H4 (cell line): ENCODE data around the gene IGFL4. TPM values are rescaled to one million over a fixed set of nuclear protein-coding genes. Genes with fewer than 3 reads are reported as not detected.
A peak's percentile ranks its signal among the peaks of the same experiment; 100 is the strongest.

Source experiments
- DNase-seq: peaks from one replicate; pipeline ENCODE4 v3.0.0-alpha.2; 2015; ENCODE audit warnings: low spot score
- total RNA-seq: library from RNA; depleted of rRNA; stranded (reverse); fragments of >200 nt; shearing (Covaris generic); gene quantifications from 2 replicates; pipeline ENCODE4 v1.2.3, GENCODE V29; 2014

IGFL4 gene
- total RNA-seq, 1 experiment from 2014 or later = not detected

GRCh38 chr19:46020819-46021125 lies 20.0 kb downstream of the IGFL4 start:
- DNase-seq = no peak

- DNase-seq = no peak
These were observed 21.5 kb downstream of the IGFL4 start for GRCh38 chr19:46019270-46019669.

GRCh38 chr19:46018729-46019251 lies 22.0 kb downstream of the IGFL4 start:
- no peak for DNase-seq

- no peak for DNase-seq
These were observed 22.7 kb downstream of the IGFL4 start for GRCh38 chr19:46017874-46018675.

GRCh38 chr19:46017095-46017429 lies 23.7 kb downstream of the IGFL4 start:
- DNase-seq = no peak

- peak; percentile 39 for DNase-seq
These were observed 24.2 kb downstream of the IGFL4 start for GRCh38 chr19:46016426-46017094.

- no peak for DNase-seq
These were observed 24.9 kb downstream of the IGFL4 start for GRCh38 chr19:46015687-46016425.

GRCh38 chr19:46014941-46015686 lies 25.7 kb downstream of the IGFL4 start:
- DNase-seq = no peak

- DNase-seq = no peak
These were observed 26.3 kb downstream of the IGFL4 start for GRCh38 chr19:46014534-46014933.

- DNase-seq = peak; percentile 36
These were observed 31.0 kb downstream of the IGFL4 start for GRCh38 chr19:46009530-46010510.

GRCh38 chr19:46006411-46006810 lies 34.4 kb downstream of the IGFL4 start:
- DNase-seq = no peak

GRCh38 chr19:46002678-46003275 lies 38.0 kb downstream of the IGFL4 start:
- no peak for DNase-seq

- no peak for DNase-seq
These were observed 40.1 kb downstream of the IGFL4 start for GRCh38 chr19:46000491-46001246.

- DNase-seq = no peak
These were observed 41.1 kb downstream of the IGFL4 start for GRCh38 chr19:45999653-46000121.

- no peak for DNase-seq
These were observed 42.0 kb downstream of the IGFL4 start for GRCh38 chr19:45998834-45999233.

- DNase-seq = no peak
These were observed 43.9 kb downstream of the IGFL4 start for GRCh38 chr19:45996933-45997332.

GRCh38 chr19:45995715-45996385 lies 45.0 kb downstream of the IGFL4 start:
- DNase-seq = no peak

- DNase-seq = peak; percentile 94
These were observed 45.6 kb downstream of the IGFL4 start, which contains the start of gene CCDC61 for GRCh38 chr19:45994998-45995714. CCDC61 (plus strand) TSS chr19:45995467; CDS start chr19:46003019, 7,552 bp downstream.
